ENCODE measurements around the gene PDPN.

The PDPN gene

DNA sequence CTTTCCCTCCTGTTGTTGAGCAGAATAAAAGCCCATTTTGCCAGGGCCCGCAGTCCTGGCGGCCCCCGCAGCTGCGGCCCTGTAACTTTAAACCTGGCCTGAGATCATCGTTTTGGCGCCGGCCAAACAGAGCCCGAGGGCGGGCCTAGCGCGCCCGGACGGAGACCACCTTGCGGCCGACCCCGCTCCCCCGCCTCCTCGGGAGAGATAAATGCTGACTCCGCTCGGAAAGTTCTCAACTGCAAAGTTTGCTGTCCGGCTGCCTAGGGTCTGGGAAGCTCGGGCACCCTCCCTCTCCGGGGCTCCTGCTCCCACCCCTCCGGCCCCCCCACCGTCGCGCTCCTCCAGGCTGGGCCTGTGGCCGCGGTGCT is at the start of gene PDPN:
Gene PDPN (plus strand): TSS at position 238 of the 371 bp plus-strand sequence. CDS start 202 bp downstream, outside the sequence.
- FAIRE-seq (no peak), DNase-seq (ENCODE audit: insufficient read length, low spot score) (no peak)
- no peak for TF ChIP-seq CTCF (IDR thresholded peaks at IDR 0.05; ENCODE audit: insufficient read depth, missing control alignments)

DNA sequence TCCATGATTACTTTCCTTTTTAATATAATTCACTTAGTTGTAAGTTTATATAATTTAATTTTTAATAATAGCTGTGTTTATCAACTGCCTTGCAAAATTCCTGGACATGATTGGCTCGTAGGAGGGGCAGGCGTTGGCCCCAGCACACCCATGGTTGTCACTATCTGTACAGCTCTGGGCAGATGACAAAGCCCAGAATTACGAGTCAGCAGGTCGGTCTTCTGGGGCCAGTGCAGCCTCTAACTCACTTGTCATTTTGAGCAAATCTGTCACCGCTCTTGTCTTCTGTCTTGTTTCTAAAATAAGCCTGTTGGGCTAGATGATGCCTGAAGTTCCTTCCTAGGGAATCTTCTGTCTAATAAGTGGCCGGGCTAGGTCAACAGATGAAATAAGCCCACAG is 48.4 kb upstream of the PDPN start:
- DNase-seq (ENCODE audit: insufficient read length, low spot score) (no peak), FAIRE-seq (no peak)
- no peak for TF ChIP-seq CTCF (IDR thresholded peaks at IDR 0.05; ENCODE audit: insufficient read depth, missing control alignments)

- DNase-seq (ENCODE audit: insufficient read length, low spot score) (no peak), FAIRE-seq (no peak)
Measured at GRCh38 chr1:13536571-13536970, 47.1 kb upstream of the PDPN start.

GRCh38 chr1:13538832-13539231 is 44.8 kb upstream of the PDPN start:
- FAIRE-seq (no peak), DNase-seq (ENCODE audit: insufficient read length, low spot score) (no peak)
- TF ChIP-seq CTCF (IDR thresholded peaks at IDR 0.05; ENCODE audit: insufficient read depth, missing control alignments) = no peak

More at GRCh38 chr1:13536571-13536970, 47.1 kb upstream of the PDPN start:
- no peak for TF ChIP-seq CTCF (IDR thresholded peaks at IDR 0.05; ENCODE audit: insufficient read depth, missing control alignments)

DNA sequence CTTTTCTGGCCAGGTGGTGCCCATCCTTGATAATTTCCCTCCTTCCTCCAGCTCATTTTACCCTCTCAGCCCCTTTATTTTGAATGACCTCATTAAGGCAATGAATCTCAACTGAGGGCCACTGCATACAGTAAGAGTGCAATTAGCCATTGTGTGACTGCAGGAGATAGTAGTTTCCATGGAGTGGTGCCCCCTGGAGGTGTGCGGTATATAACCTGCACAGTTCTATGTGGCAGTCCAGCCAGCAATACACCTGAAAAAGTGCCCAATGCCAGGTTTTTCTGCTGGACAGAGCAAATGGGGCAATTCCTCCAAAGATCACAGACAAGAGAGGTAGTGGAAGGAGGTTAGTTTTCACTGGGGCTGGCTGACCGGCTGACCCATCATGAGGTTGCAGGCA is 43.9 kb upstream of the PDPN start:
- no peak for DNase-seq (ENCODE audit: insufficient read length, low spot score)
- no peak for TF ChIP-seq CTCF (IDR thresholded peaks at IDR 0.05; ENCODE audit: insufficient read depth, missing control alignments)

GRCh38 chr1:13540866-13541265 is 42.8 kb upstream of the PDPN start:
- no peak for FAIRE-seq
- TF ChIP-seq CTCF (IDR thresholded peaks at IDR 0.05; ENCODE audit: insufficient read depth, missing control alignments) = no peak
- no peak for DNase-seq (ENCODE audit: insufficient read length, low spot score)

More for the DNA sequence above, 43.9 kb upstream of the PDPN start:
- FAIRE-seq = no peak

DNA sequence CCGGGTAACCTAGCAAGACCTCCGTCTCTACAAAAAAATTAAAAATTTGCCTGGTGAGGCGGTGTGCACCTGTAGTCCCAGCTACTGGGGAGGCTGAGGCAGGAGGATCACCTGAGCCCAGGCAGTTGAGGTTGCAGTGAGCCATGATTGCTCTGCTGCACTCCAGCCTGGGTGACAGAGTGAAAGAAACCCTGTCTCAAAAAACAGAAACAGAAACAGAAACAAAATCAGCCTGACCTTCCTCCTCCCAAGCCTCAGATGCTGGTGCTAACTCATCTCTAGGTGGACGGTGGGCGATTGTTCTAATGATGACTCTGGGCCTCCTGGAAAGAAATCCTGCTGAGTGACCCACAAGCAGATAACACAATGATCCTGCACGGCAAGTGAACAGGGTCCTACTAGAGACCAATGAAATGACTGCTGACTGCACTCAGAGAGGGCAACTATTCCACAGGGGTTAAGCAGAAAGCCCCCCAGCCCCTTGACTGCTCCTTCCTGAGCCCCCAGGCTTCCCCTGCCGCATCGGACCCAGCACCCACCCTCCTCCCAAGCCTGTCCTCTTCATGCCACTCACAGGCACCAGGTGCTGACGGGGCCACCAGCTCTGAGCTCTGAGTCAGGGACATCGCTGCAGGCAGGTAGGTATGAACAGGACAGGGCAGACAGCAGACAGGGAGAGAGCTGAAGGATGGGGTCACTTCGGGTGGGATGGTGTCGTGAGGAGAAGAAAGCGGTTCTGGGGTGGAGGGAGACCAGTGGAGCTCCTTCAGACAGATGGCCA is 42.0 kb upstream of the PDPN start:
- DNase-seq (ENCODE audit: insufficient read length, low spot score) (no peak), FAIRE-seq (no peak)
- no peak for TF ChIP-seq CTCF (IDR thresholded peaks at IDR 0.05; ENCODE audit: insufficient read depth, missing control alignments)

Measured in D721Med (cell line).